Esophagus muscularis mucosa (tissue), 4 donors: ENCODE results near the gene AQP5. TPM values are rescaled to one million over a fixed set of nuclear protein-coding genes. Genes with fewer than 3 reads are reported as not detected.

ENCODE experiments used
- DNase-seq: peaks from one replicate; pipeline ENCODE4 v3.0.0-alpha.2; 2017; ENCODE audit errors: extremely low spot score
- H3K27ac ChIP-seq, 4 donors: fragments of 200-600 bp; sonication (generic); replicated peaks in 1 of 4; 1 replicate in 3 of 4; 2 replicates in 1 of 4; pipeline ENCODE4 v1.5.1; 2016 to 2019; ENCODE audit warnings: mild to moderate bottlenecking in 1 of 4
- H3K27me3 ChIP-seq, 4 donors: fragments of 200-600 bp; sonication (generic); one replicate each; pipeline versions ENCODE4 v1.5.1 to v1.6.0; 2016 to 2019
- H3K36me3 ChIP-seq, 4 donors: fragments of 200-600 bp; sonication (generic); one replicate each; pipeline ENCODE4 v1.5.1; 2016 to 2019
- H3K4me1 ChIP-seq, 4 donors: fragments of 200-600 bp; sonication (generic); one replicate each; pipeline ENCODE4 v1.5.1; 2016 to 2019
- H3K4me3 ChIP-seq, 4 donors: fragments of 200-600 bp; sonication (generic); 1 replicate in 2 of 4; 2 replicates in 2 of 4; pipeline ENCODE4 v1.5.1; 2016 to 2019; ENCODE audit warnings: mild to moderate bottlenecking in 4 of 4, moderate library complexity in 1 of 4
- H3K9me3 ChIP-seq, 4 donors: fragments of 200-600 bp; sonication (generic); 1 replicate in 3 of 4; 2 replicates in 1 of 4; pipeline ENCODE4 v1.5.1; 2016 to 2019
- EP300 ChIP-seq: sonication (generic); formaldehyde crosslinking; IDR thresholded peaks from one replicate; pipeline ENCODE4 v1.6.1; 2017; ENCODE audit warnings: antibody characterized with exemption
- POLR2A ChIP-seq: fragments of 450-650 bp; IDR thresholded peaks from one replicate; pipeline ENCODE4 v1.6.1; 2017; ENCODE audit warnings: antibody characterized with exemption, moderate library complexity, mild to moderate bottlenecking, low read depth
- POLR2AphosphoS5 ChIP-seq, 2 donors: sonication (generic); formaldehyde crosslinking; IDR thresholded peaks; one replicate each; pipeline ENCODE4 v1.6.1; 2017; ENCODE audit warnings: antibody characterized with exemption in 2 of 2
- WGBS: methylation state at CpG from one replicate; pipeline ENCODE4 v1.1.5; 2018; 5-methylcytosine and 5-hydroxymethylcytosine counted together
- intact Hi-C: fragments of 100-400 bp; cut with DNase I; formaldehyde crosslinking; loops from one replicate; pipeline ENCODE4 v1.15.1; 2023
- total RNA-seq, 4 donors: library from RNA; depleted of rRNA; stranded (reverse); fragments of >200 nt; gene quantifications; one replicate each; pipeline versions ENCODE4 v1.1.0 to v1.2.1, GENCODE V29; 2016
- TF ChIP-seq, protein P1 (sequence below), 3 experiments: fragments of 200-600 bp in 2 of 3; fragments of 450-650 bp in 1 of 3; sonication (generic) in 2 of 3; IDR thresholded peaks; one replicate each; pipeline ENCODE4 v1.5.1; 2017 to 2019; ENCODE audit warnings: antibody characterized with exemption in 3 of 3, mild to moderate bottlenecking in 2 of 3, moderate library complexity in 1 of 3

Gene AQP5
- total RNA-seq, 4 donors from 2014 or later = 0.83 TPM; not detected in 3

DNA sequence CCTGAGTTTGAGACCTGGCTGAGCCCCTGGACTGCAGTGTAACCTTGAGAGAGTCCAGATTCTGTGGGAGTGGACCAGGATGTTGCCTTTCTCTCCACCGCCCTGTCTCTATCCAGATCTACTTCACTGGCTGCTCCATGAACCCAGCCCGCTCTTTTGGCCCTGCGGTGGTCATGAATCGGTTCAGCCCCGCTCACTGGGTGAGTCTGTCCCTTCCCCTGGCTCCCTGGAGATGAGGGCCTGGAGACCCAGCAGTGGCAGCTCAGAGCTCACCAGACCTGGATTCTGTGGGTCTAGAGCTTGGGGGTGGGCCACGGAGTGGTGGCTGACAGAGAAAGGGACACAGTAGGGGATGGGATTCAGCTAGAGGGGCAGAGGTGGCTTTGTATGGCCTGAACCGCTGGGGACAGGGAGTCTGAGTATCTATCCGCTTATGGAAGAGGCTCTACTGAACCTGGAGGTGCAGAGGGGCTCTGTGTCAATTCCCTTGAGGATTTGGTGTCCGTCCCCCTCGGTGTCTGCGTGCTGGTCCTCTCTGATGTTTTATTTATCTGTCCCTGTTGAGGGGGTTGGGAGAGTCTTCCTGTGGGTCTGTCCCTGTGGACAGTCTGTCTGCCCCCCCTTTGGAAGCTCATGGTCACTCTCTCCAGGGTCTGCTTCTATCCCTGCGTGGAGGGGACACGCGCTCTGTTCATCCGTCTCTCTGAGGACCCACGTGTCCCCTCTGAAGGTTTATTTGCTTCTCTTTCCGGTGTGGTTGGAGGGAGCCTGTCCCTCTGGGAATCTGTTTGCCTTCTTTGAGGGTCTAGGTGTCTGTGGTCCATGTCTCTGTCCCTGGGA, 2.5 kb downstream of the AQP5 start:
- peaks cover 15 to 39% (median 30%) of the 10 kb centered on the region in 4 donors for H3K4me1 ChIP-seq
- H3K9me3 ChIP-seq = no peaks in the 10 kb centered on the region
- intact Hi-C loops = loop anchor here (10.0 kb wide), 2 partner anchors 189 to 221 kb away; no protein-coding TSS in a partner anchor
- 88% methylated on average over 12 of the region's 17 CpGs for WGBS
- TF ChIP-seq POLR2AphosphoS5 (IDR thresholded peaks at IDR 0.05) (no peak), POLR2A (no peak), EP300 (no peak)
- TF ChIP-seq, protein P1, sequence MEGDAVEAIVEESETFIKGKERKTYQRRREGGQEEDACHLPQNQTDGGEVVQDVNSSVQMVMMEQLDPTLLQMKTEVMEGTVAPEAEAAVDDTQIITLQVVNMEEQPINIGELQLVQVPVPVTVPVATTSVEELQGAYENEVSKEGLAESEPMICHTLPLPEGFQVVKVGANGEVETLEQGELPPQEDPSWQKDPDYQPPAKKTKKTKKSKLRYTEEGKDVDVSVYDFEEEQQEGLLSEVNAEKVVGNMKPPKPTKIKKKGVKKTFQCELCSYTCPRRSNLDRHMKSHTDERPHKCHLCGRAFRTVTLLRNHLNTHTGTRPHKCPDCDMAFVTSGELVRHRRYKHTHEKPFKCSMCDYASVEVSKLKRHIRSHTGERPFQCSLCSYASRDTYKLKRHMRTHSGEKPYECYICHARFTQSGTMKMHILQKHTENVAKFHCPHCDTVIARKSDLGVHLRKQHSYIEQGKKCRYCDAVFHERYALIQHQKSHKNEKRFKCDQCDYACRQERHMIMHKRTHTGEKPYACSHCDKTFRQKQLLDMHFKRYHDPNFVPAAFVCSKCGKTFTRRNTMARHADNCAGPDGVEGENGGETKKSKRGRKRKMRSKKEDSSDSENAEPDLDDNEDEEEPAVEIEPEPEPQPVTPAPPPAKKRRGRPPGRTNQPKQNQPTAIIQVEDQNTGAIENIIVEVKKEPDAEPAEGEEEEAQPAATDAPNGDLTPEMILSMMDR (IDR thresholded peaks at IDR 0.05) = no peak
- no peak overlapping the region for H3K27ac ChIP-seq
- H3K4me3 ChIP-seq = no peak overlapping the region
- H3K36me3 ChIP-seq = no peaks in the 10 kb centered on the region
- DNase-seq = no peak
- peaks cover 0 to 55% (median 23%) of the 10 kb centered on the region in 4 donors for H3K27me3 ChIP-seq

DNA sequence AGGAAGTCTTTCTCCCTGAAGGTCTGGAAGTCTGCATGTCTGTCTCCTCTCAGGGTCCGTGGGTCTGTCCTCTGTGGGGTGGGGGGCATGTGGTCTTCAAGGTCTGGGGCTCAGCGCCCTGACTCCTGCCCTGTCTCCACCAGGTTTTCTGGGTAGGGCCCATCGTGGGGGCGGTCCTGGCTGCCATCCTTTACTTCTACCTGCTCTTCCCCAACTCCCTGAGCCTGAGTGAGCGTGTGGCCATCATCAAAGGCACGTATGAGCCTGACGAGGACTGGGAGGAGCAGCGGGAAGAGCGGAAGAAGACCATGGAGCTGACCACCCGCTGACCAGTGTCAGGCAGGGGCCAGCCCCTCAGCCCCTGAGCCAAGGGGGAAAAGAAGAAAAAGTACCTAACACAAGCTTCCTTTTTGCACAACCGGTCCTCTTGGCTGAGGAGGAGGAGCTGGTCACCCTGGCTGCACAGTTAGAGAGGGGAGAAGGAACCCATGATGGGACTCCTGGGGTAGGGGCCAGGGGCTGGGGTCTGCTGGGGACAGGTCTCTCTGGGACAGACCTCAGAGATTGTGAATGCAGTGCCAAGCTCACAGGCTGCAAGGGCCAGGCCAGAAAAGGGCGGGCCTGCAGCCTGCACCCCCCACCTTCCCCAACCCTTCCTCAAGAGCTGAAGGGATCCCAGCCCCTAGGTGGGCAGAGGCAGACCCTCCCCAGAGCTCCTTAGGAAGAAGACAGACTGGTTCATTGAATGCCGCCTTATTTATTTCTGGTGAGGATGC, 3.4 kb downstream of the AQP5 start:
- Histone ChIP-seq H3K9me3 (no peaks in the 10 kb centered on the region), H3K4me3 (no peak overlapping the region), H3K27ac (no peak overlapping the region), H3K36me3 (no peaks in the 10 kb centered on the region), H3K27me3 (peaks cover 0 to 54% (median 17%) of the 10 kb centered on the region in 4 donors), H3K4me1 (peaks cover 15 to 39% (median 30%) of the 10 kb centered on the region in 4 donors)
- 75% methylated on average over 12 of the region's 13 CpGs for WGBS
- TF ChIP-seq, protein P1 (IDR thresholded peaks at IDR 0.05) = no peak
- no peak for TF ChIP-seq EP300
- TF ChIP-seq POLR2AphosphoS5 (IDR thresholded peaks at IDR 0.05) = no peak
- TF ChIP-seq POLR2A = no peak
- intact Hi-C loops = loop anchor here (10.0 kb wide), 2 partner anchors 190 to 220 kb away; no protein-coding TSS in a partner anchor
- DNase-seq = no peak

DNA sequence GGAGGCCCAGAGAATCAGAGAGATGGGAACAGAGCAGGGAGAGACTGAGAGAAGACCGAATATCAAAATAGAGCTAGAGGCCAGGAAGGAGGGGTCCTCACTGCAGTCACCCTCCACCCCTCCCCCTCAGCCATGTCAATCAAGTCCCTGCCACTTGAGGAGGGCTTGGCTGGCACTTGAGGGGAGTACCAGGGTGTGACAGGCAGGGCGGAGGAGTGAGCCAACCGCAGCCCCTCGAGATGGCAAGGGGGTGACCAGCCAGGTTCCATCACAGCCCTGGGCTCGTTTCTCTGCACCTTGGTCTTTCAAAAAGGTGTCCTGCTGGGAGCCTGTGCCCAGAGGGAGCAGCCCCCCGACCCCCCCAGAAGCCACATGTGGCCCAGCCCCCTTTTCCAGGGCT, 4.2 kb downstream of the AQP5 start:
- Histone ChIP-seq H3K9me3 (no peaks in the 10 kb centered on the region), H3K36me3 (no peaks in the 10 kb centered on the region), H3K4me3 (no peak overlapping the region), H3K27ac (no peak overlapping the region), H3K4me1 (peaks cover 15 to 37% (median 29%) of the 10 kb centered on the region in 4 donors), H3K27me3 (peaks cover 0 to 54% (median 9%) of the 10 kb centered on the region in 4 donors)
- intact Hi-C loops = loop anchor here (2.0 to 10.0 kb wide), 3 partner anchors 105 to 219 kb away; no protein-coding TSS in a partner anchor
- WGBS = 85% methylated on average over 4 of the region's 6 CpGs
- DNase-seq = no peak
- TF ChIP-seq, protein P1 (IDR thresholded peaks at IDR 0.05) = no peak
- no peak for TF ChIP-seq EP300
- TF ChIP-seq POLR2A = no peak
- no peak for TF ChIP-seq POLR2AphosphoS5 (IDR thresholded peaks at IDR 0.05)

DNA sequence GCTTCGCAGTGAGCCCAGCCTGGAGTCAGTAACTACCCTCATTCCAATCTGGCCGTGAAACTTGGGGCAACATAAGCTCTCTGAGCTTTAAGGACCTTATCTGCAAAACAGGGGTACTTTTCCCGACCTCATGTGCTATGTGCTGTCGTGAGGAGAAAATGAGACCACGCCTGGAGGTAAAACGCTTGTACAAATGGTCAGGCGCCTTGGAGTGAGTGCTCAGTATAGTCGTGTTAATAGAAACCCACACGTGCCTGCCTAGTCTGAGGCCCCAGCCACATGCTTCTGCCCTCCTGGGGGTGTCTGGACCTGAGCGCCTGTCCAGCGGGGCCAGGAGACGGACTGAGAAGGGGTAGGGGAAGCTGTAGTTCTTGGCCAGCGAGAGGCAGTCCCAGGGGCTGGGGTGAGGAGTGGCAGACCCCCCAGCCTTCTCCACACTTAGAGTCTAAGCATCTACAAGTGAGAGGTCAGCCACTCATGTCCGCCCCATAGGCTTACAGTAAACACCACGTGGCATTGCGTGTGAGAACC, 4.9 kb downstream of the AQP5 start:
- DNase-seq = no peak
- H3K9me3 ChIP-seq = no peaks in the 10 kb centered on the region
- no peak overlapping the region for H3K27ac ChIP-seq
- H3K4me3 ChIP-seq = peak overlapping the region in 2 of 4 donors; percentile 45 to 58
- WGBS = 39% methylated on average over 16 of the region's 16 CpGs
- H3K27me3 ChIP-seq = peaks cover 0 to 48% (median 3%) of the 10 kb centered on the region in 4 donors
- H3K36me3 ChIP-seq = no peaks in the 10 kb centered on the region
- H3K4me1 ChIP-seq = peaks cover 15 to 30% (median 22%) of the 10 kb centered on the region in 4 donors
- TF ChIP-seq EP300 (no peak), POLR2A (no peak), POLR2AphosphoS5 (IDR thresholded peaks at IDR 0.05) (no peak)
- TF ChIP-seq, protein P1 (IDR thresholded peaks at IDR 0.05) = no peak
- intact Hi-C loops = loop anchor here (1.0 to 10.0 kb wide), 4 partner anchors 91 to 218 kb away; partner anchors contain the start of gene ASIC1
